ENCODE measurements around the gene TMEM31.

TMEM31 gene

GRCh38 chrX:103678199-103678993 is 32.3 kb upstream of the TMEM31 start:
- peak; percentile 75 for DNase-seq (ENCODE audit: low read depth)
- TF ChIP-seq CTCF (conservative IDR thresholded peaks at IDR 0.05; ENCODE audit: low read length): no peak

GRCh38 chrX:103681443-103681842 is 29.3 kb upstream of the TMEM31 start:
- no peak for TF ChIP-seq CTCF (conservative IDR thresholded peaks at IDR 0.05; ENCODE audit: low read length)
- DNase-seq (ENCODE audit: low read depth): peak; percentile 44
- no peak overlapping the region for H3K4me3 ChIP-seq (ENCODE audit: low read length)

More at GRCh38 chrX:103678199-103678993, 32.3 kb upstream of the TMEM31 start:
- no peak overlapping the region for H3K4me3 ChIP-seq (ENCODE audit: low read length)

- no peak for DNase-seq (ENCODE audit: low read depth)
- H3K4me3 ChIP-seq (ENCODE audit: low read length): peak overlapping the region; percentile 82
- TF ChIP-seq CTCF (conservative IDR thresholded peaks at IDR 0.05; ENCODE audit: low read length): no peak
Observed at GRCh38 chrX:103685396-103685795, 25.3 kb upstream of the TMEM31 start.

- TF ChIP-seq CTCF (conservative IDR thresholded peaks at IDR 0.05; ENCODE audit: low read length): no peak
- peak within 1 kb of the TSS; percentile 82 for H3K4me3 ChIP-seq (ENCODE audit: low read length)
Observed at GRCh38 chrX:103686199-103687072, 24.3 kb upstream of the TMEM31 start, which contains the start of gene MORF4L2. TSS of gene MORF4L2 (minus strand) at chrX:103686699. CDS start at chrX:103677027, 9,672 bp downstream.

GRCh38 chrX:103687073-103687695 is 23.5 kb upstream of the TMEM31 start:
- peak overlapping the region; percentile 80 for H3K4me3 ChIP-seq (ENCODE audit: low read length)
- DNase-seq (ENCODE audit: low read depth): peak; percentile 80
- TF ChIP-seq CTCF (conservative IDR thresholded peaks at IDR 0.05; ENCODE audit: low read length): peak; percentile 42

More at GRCh38 chrX:103686199-103687072, 24.3 kb upstream of the TMEM31 start, which contains the start of gene MORF4L2:
- DNase-seq (ENCODE audit: low read depth): peak; percentile 99

GRCh38 chrX:103687696-103688201 is 23.0 kb upstream of the TMEM31 start:
- TF ChIP-seq CTCF (conservative IDR thresholded peaks at IDR 0.05; ENCODE audit: low read length): peak; percentile 71
- DNase-seq (ENCODE audit: low read depth): peak; percentile 71
- peak overlapping the region; percentile 80 for H3K4me3 ChIP-seq (ENCODE audit: low read length)
